RWPE1 (cell line): Measurements from ENCODE around the gene MGAT3.

Source experiments
- CTCF ChIA-PET: fragments of 350-600 bp; sonication (Branson Sonifier 250); formaldehyde crosslinking; extraction: SDS; loops from one replicate; lab custom pipeline; 2021; lab: Yijun Ruan, JAX
- POLR2A ChIA-PET: fragments of 400-600 bp; formaldehyde crosslinking; extraction: SDS; loops from one replicate; lab custom pipeline; 2020; ENCODE audit warnings: antibody characterized with exemption; ENCODE audit not compliant: low non-redundant PET; lab: Yijun Ruan, JAX
- DNase-seq: peaks from one replicate; pipeline ENCODE4 v3.0.0; 2012; ENCODE audit warnings: low spot score
- H3K27ac ChIP-seq: fragments of 450-650 bp; 2 replicates; pipeline ENCODE4 v1.5.1; 2017
- CTCF ChIP-seq: fragments of 450-650 bp; conservative IDR thresholded peaks from 2 replicates; pipeline ENCODE4 v1.5.1; 2017; ENCODE audit warnings: low read depth, mild to moderate bottlenecking

MGAT3 gene

GRCh38 chr22:39445678-39446077 lies 11.1 kb upstream of the MGAT3 start:
- no peak overlapping the region for H3K27ac ChIP-seq
- ChIA-PET CTCF (interaction anchor here (0.6 kb wide), 1 partner anchor 83 kb away, joined by 3 read pairs; no protein-coding TSS in a partner anchor), POLR2A (no interaction called here)
- no peak for DNase-seq
- TF ChIP-seq CTCF = no peak

- TF ChIP-seq CTCF = no peak
- no peak overlapping the region; the same call in 1 of the 2 replicates for H3K27ac ChIP-seq
- CTCF ChIA-PET = interaction anchor here (0.5 kb wide), 1 partner anchor 29 kb away, joined by 3 read pairs; no protein-coding TSS in a partner anchor
Measured at GRCh38 chr22:39446239-39446721, 10.5 kb upstream of the MGAT3 start.

GRCh38 chr22:39448205-39449054 lies 8.4 kb upstream of the MGAT3 start:
- POLR2A ChIA-PET = no interaction called here
- H3K27ac ChIP-seq = no peak overlapping the region
- CTCF ChIA-PET = interaction anchor here (0.8 kb wide), 1 partner anchor 27 kb away, joined by 5 read pairs; no protein-coding TSS in a partner anchor
- DNase-seq = no peak
- no peak for TF ChIP-seq CTCF

More at GRCh38 chr22:39446239-39446721, 10.5 kb upstream of the MGAT3 start:
- DNase-seq = no peak
- POLR2A ChIA-PET = no interaction called here

- no peak for TF ChIP-seq CTCF
- DNase-seq = no peak
- H3K27ac ChIP-seq = no peak overlapping the region
- ChIA-PET CTCF (no interaction called here), POLR2A (no interaction called here)
Measured at GRCh38 chr22:39449708-39450107, 7.1 kb upstream of the MGAT3 start.

- POLR2A ChIA-PET = no interaction called here
- TF ChIP-seq CTCF = no peak
- no peak for DNase-seq
- CTCF ChIA-PET = no interaction called here
- no peak overlapping the region for H3K27ac ChIP-seq
Measured at GRCh38 chr22:39450258-39450955, 6.4 kb upstream of the MGAT3 start.

GRCh38 chr22:39452740-39453040 lies 4.1 kb upstream of the MGAT3 start:
- POLR2A ChIA-PET = no interaction called here
- CTCF ChIA-PET = no interaction called here
- no peak overlapping the region for H3K27ac ChIP-seq
- TF ChIP-seq CTCF = no peak
- no peak for DNase-seq
